Measurements from ENCODE around the gene CPNE9. TPM values are rescaled to one million over a fixed set of nuclear protein-coding genes. Genes with fewer than 3 reads are reported as not detected.

CPNE9 gene
- total RNA-seq, 1 experiment from 2014 or later, result 3.5 TPM

DNA sequence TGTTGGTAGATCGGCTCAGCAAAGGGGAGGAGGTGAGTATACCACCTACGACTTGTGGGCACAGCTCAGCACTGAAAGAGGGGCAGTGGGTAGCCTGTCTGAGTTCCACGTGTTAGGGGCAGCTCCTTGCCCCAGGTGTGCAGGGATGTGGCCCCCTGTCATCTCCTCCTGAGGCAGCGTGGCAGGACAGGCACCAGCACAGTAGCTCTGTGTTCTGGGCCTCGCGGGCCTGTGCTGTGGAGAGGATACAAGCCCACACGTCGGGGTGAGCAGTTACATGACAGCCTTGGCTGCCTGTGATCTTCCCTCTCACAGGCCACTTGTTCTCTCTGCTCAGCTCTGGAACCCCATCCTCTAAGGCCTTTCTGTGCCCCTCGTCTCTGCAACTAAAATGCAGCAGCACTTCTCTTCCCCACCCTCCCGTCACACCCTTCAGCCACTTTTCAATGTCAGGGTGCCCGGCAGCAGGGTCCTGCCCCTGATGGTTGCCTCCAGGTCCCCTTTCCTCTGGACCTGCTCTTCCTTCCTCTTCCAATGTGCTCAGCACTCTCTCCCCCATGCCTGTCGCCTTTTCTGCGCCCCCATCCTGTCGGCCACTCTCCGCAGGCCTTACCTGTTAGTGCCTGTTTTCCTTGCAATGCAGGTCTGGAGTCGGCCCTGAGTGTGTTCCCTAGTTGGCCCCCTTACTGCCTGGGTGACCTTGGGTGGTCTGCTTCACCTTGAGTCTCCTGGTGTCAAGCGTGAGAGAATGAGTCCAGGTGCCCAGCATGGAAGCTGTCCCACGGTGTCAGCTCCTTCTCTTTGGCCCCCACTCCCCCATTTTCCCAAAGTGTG lies 18.2 kb upstream of the CPNE9 start:
- Histone ChIP-seq H2AK5ac (ENCODE audit: insufficient read length, low read length) (no peak overlapping the region), H3T11ph (ENCODE audit: low read length) (no peak overlapping the region)

More for the DNA sequence above, 18.2 kb upstream of the CPNE9 start:
- Histone ChIP-seq H4K91ac (ENCODE audit: insufficient read length, low read depth, low read length) (no peak overlapping the region), H2BK12ac (ENCODE audit: insufficient read length, low read depth, low read length) (no peak overlapping the region), H3K4me2 (ENCODE audit: insufficient read depth, insufficient read length, low read length) (no peak overlapping the region), H3K56ac (ENCODE audit: insufficient read length, low read depth, low read length) (no peak overlapping the region), H3K23me2 (ENCODE audit: insufficient read length, low read depth, low read length, poor library complexity, severe bottlenecking) (no peaks in the 10 kb centered on the region), H3K79me2 (ENCODE audit: insufficient read depth, low read length) (no peaks in the 10 kb centered on the region), H2AFZ (ENCODE audit: low read length) (no peak overlapping the region), H4K20me1 (ENCODE audit: control insufficient read depth, insufficient read depth, insufficient read length) (no peaks in the 10 kb centered on the region), H3K4me1 (ENCODE audit: insufficient read depth, low read length) (no peaks in the 10 kb centered on the region), H2BK5ac (ENCODE audit: insufficient read length, low read length) (no peak overlapping the region), H3K18ac (ENCODE audit: insufficient read length, low read depth, low read length) (no peak overlapping the region), H3K27me3 (ENCODE audit: insufficient read depth, low read length) (no peaks in the 10 kb centered on the region), H4K8ac (replicated peaks; ENCODE audit: insufficient read length, low read depth, low read length) (no peak overlapping the region), H3K4ac (ENCODE audit: low read depth, low read length) (no peak overlapping the region), H2BK20ac (ENCODE audit: low read depth, low read length, poor library complexity, severe bottlenecking) (no peak overlapping the region), H2BK120ac (ENCODE audit: low read depth, low read length, poor library complexity, severe bottlenecking) (no peak overlapping the region), H3K9me3 (ENCODE audit: control insufficient read depth, low read depth, low read length) (no peaks in the 10 kb centered on the region), H4K5ac (ENCODE audit: insufficient read length, low read depth, low read length) (no peak overlapping the region), H3K9ac (ENCODE audit: extremely low read depth, insufficient read length, low read length) (no peak overlapping the region), H2BK15ac (ENCODE audit: low read depth, low read length) (no peak overlapping the region), H3K14ac (ENCODE audit: insufficient read depth, low read length) (no peak overlapping the region), H3K27ac (ENCODE audit: insufficient read length, low read depth, low read length) (no peak overlapping the region), H3K79me1 (ENCODE audit: insufficient read depth, low read depth, low read length, poor library complexity, severe bottlenecking) (no peaks in the 10 kb centered on the region), H3K23ac (ENCODE audit: insufficient read length, low read depth, low read length) (no peak overlapping the region)
- Mint-ChIP-seq H3K27ac (no peak overlapping the region; a peak in 2 of 7 replicates), H3K4me1 (no peaks in the 10 kb centered on the region), H3K27me3 (ENCODE audit: low read depth) (no peaks in the 10 kb centered on the region), H3K4me3 (no peak overlapping the region; a peak in 1 of 5 replicates), H3K9me3 (no peaks in the 10 kb centered on the region), H3K36me3 (ENCODE audit: insufficient read depth in 1 of 3, low read depth in 3 of 3) (peaks cover 11 to 79% (median 50%) of the 10 kb centered on the region in 3 experiments; a peak in 6 of 7 replicates)
- TF ChIP-seq, protein P1, sequence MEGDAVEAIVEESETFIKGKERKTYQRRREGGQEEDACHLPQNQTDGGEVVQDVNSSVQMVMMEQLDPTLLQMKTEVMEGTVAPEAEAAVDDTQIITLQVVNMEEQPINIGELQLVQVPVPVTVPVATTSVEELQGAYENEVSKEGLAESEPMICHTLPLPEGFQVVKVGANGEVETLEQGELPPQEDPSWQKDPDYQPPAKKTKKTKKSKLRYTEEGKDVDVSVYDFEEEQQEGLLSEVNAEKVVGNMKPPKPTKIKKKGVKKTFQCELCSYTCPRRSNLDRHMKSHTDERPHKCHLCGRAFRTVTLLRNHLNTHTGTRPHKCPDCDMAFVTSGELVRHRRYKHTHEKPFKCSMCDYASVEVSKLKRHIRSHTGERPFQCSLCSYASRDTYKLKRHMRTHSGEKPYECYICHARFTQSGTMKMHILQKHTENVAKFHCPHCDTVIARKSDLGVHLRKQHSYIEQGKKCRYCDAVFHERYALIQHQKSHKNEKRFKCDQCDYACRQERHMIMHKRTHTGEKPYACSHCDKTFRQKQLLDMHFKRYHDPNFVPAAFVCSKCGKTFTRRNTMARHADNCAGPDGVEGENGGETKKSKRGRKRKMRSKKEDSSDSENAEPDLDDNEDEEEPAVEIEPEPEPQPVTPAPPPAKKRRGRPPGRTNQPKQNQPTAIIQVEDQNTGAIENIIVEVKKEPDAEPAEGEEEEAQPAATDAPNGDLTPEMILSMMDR (conservative IDR thresholded peaks at IDR 0.05), result no peak
- no CpG with 5 or more reads among the region's 18 CpGs for WGBS (ENCODE audit: extremely low coverage, insufficient read length, low lambda C conversion rate)
- DNase-seq, result no peak

All from H9 (cell line).